GM06990 (cell line): Measurements from ENCODE around the gene SLC9A9.

Experiments used
- DNase-seq: peaks from one replicate; pipeline ENCODE4 v3.0.0-alpha.2; 2011; ENCODE audit not compliant: insufficient read length; ENCODE audit errors: extremely low read depth
- H3K27me3 ChIP-seq: replicated peaks from 2 replicates; pipeline ENCODE4 v1.6.0; 2011; ENCODE audit warnings: low read length; ENCODE audit not compliant: control insufficient read depth, insufficient read depth
- H3K36me3 ChIP-seq: 2 replicates; pipeline ENCODE4 v1.5.1; 2011; ENCODE audit warnings: low read length; ENCODE audit not compliant: control insufficient read depth, insufficient read depth
- H3K4me3 ChIP-seq: replicated peaks from 2 replicates; pipeline ENCODE4 v1.5.1; 2011; ENCODE audit warnings: low read depth, mild to moderate bottlenecking, control low read depth, low read length
- TF ChIP-seq, protein P1 (sequence below): IDR thresholded peaks from 2 replicates; pipeline ENCODE4 v1.5.1; 2011; ENCODE audit warnings: low read length, control low read depth, mild to moderate bottlenecking, inconsistent platforms; ENCODE audit not compliant: insufficient read depth, poor library complexity, severe bottlenecking

Gene SLC9A9

DNA sequence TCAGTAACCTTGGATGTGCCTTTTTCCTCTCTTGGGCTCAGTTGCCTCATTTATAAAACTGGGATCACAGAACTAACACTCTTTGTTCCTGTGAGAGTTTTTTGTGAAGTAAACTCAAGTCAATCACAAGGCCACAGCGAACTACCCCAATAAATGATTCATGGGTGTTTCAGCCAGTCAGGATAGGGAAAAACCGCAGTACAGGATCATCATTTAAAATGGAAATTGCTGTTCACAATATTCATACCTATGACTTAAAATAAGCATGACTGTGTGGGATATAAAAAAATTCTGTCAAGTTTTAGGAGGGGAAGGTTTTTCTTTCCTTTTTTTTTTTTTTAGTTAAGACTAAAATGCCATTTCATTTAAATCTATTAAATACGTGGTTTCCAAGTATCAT, 490.6 kb downstream of the SLC9A9 start:
- Histone ChIP-seq H3K27me3 (no peaks in the 10 kb centered on the region), H3K4me3 (no peak overlapping the region), H3K36me3 (no peaks in the 10 kb centered on the region)
- TF ChIP-seq, protein P1, sequence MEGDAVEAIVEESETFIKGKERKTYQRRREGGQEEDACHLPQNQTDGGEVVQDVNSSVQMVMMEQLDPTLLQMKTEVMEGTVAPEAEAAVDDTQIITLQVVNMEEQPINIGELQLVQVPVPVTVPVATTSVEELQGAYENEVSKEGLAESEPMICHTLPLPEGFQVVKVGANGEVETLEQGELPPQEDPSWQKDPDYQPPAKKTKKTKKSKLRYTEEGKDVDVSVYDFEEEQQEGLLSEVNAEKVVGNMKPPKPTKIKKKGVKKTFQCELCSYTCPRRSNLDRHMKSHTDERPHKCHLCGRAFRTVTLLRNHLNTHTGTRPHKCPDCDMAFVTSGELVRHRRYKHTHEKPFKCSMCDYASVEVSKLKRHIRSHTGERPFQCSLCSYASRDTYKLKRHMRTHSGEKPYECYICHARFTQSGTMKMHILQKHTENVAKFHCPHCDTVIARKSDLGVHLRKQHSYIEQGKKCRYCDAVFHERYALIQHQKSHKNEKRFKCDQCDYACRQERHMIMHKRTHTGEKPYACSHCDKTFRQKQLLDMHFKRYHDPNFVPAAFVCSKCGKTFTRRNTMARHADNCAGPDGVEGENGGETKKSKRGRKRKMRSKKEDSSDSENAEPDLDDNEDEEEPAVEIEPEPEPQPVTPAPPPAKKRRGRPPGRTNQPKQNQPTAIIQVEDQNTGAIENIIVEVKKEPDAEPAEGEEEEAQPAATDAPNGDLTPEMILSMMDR, result no peak
- DNase-seq, result no peak

DNA sequence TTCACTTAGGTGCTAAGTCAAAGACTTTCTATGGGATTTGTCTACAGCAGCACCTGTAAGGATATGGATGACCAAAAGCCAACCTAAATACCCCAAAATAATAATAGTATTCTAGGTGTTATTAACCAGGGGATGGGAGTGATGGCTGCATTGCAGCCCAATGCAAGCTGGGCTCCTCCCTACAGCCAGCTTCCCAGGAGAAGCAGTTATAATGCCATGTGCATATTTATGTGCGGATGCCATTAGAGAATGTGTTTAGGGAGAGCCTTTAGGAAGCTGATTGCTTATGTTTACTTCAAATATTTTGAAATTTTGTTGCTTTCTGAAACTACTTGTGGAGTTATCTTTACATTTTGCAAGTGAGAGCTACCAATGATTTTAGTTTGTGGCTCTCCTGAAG, 491.4 kb downstream of the SLC9A9 start:
- no peak overlapping the region for H3K4me3 ChIP-seq
- H3K36me3 ChIP-seq, result no peaks in the 10 kb centered on the region
- TF ChIP-seq, protein P1, result no peak
- no peak for DNase-seq
- H3K27me3 ChIP-seq, result no peaks in the 10 kb centered on the region

DNA sequence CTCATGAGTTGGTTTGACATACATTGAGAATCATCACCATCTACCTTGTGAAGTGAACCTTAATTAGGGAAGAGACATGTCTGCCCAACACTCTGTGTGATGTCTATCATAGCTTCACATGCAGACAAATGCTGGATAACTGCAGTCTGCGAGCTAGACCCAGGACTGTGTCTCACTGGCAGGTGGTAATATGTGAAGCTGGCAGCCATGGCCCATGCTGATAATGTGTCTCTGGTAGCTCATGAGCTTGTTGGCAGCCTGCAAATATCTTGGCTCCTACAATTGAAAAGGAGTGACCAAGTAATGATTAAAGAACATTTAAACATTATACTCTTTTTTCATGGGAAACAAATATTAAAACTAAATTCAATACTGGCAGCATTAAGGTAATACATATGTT, 493.9 kb downstream of the SLC9A9 start:
- Histone ChIP-seq H3K36me3 (no peaks in the 10 kb centered on the region), H3K27me3 (no peaks in the 10 kb centered on the region), H3K4me3 (no peak overlapping the region)
- DNase-seq, result no peak
- TF ChIP-seq, protein P1, result no peak

DNA sequence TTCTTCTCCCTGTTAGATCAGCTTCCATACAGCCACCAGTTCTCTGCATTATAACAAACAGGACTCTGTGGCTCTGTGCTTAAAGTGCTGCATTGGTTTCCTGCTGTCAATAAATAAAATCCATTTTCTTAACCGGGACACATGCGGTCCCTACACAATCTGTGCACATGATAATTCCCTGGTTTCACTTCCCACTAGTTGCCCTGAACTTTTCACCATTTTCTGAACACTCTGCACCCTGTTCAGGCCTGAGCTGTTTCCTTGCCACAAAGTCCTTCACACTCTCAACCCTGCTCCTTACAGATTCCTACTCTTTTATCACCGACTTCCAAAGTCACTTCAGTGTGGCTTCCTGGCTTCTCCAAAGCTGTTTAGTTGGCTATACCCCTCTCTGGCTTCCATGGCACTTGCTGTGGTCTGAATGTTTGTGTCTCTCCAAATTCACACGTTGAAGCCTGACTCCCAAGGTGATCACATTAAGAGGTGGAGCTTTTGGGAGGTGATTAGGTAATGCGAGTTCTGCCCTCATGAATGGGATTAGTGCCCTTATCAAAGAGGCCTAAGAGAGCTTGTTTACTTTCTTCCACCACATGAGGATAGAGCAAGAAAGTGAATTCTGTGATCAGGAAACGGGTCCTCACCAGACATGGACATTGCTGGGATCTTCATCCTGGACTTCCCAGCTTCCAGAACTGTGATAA, 495.3 kb downstream of the SLC9A9 start:
- TF ChIP-seq, protein P1, result no peak
- DNase-seq, result no peak
- no peaks in the 10 kb centered on the region for H3K36me3 ChIP-seq
- H3K4me3 ChIP-seq, result no peak overlapping the region
- no peaks in the 10 kb centered on the region for H3K27me3 ChIP-seq

DNA sequence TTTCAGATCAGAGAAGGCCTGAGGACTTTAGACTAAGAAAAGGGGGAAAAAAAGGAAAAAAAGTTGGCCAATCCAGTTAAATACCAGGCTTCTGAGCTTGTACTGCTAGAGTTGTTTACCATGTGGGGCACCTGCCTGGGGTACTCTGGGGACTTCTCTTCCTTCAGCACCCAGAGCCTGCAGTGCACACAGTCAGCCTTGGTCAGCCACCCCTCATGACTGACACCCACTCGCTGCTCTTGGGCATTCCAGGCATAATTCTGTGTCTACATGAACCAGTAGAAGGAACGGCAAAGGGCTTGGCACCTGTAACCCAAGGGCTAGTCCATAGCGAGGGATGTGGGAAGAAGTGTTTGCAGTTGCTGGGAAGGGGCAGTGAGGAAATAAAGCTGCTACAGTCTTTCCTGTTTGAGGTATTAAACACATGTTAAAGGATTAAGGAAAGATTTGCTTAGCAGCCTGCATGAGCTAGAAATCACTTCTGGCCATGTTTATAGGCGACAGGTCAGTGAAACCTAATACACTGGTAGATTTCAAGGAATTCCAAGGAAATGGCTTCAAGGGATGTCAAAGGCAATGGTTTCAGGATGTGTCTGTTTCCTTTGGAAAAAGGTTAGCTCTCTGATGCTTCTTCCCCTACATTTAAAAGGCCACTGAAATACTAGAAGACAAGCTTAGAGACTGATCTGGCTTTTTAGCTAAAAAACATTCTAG, 496.2 kb downstream of the SLC9A9 start:
- no peak for DNase-seq
- TF ChIP-seq, protein P1, result no peak
- Histone ChIP-seq H3K27me3 (no peaks in the 10 kb centered on the region), H3K4me3 (no peak overlapping the region), H3K36me3 (no peaks in the 10 kb centered on the region)
